Activated T-helper 1 cell treated with anti-CD3 and anti-CD28 coated beads, Interleukin-12 subunit alpha, Interleukin-12 subunit beta, Interleukin-2, Interleukin-4 antibody, amounts not matched to agents 30 ng/mL and 10 ng/mL and 1 ng/mL, durations not matched to agents 14 hours and 24 hours and 36 hours (primary cell): ENCODE measurements around the gene TYRO3. TPM values are rescaled to one million over a fixed set of nuclear protein-coding genes. Genes with fewer than 3 reads are reported as not detected.
"Not testable (repeated sequence)": the region's sequence is repeated elsewhere in the genome, so short reads cannot be mapped to it uniquely, and the experiment has no call there.

Experiments used
- DNase-seq: peaks from one replicate; pipeline ENCODE4 v3.0.0; 2021; ENCODE audit warnings: low spot score
- H3K27ac Mint-ChIP-seq: one replicate; pipeline ENCODE4 v1.8.0; 2021; ENCODE audit warnings: mild to moderate bottlenecking, mixed read lengths
- H3K27me3 Mint-ChIP-seq: one replicate; pipeline ENCODE4 v1.8.0; 2022; ENCODE audit warnings: mild to moderate bottlenecking, moderate library complexity, mixed read lengths; ENCODE audit not compliant: insufficient read depth
- H3K36me3 Mint-ChIP-seq: one replicate; pipeline ENCODE4 v1.8.0; 2021; ENCODE audit warnings: low read depth, mixed read lengths
- H3K4me1 Mint-ChIP-seq: one replicate; pipeline ENCODE4 v1.8.0; 2021; ENCODE audit warnings: low read depth, mixed read lengths
- H3K4me3 Mint-ChIP-seq: one replicate; pipeline ENCODE4 v1.8.0; 2021; ENCODE audit warnings: mild to moderate bottlenecking, moderate library complexity, mixed read lengths
- H3K9me3 Mint-ChIP-seq: one replicate; pipeline ENCODE4 v1.8.0; 2021; ENCODE audit warnings: mixed read lengths
- intact Hi-C: fragments of 100-400 bp; cut with micrococcal nuclease; formaldehyde crosslinking; loops from one replicate; pipeline ENCODE4 v1.15.1; 2024
- total RNA-seq: library from RNA; stranded (reverse); gene quantifications from 2 replicates; pipeline ENCODE4 v1.2.3, GENCODE V29; 2022

TYRO3 gene
- total RNA-seq, 1 donor from 2014 or later = 2.6 TPM

DNA sequence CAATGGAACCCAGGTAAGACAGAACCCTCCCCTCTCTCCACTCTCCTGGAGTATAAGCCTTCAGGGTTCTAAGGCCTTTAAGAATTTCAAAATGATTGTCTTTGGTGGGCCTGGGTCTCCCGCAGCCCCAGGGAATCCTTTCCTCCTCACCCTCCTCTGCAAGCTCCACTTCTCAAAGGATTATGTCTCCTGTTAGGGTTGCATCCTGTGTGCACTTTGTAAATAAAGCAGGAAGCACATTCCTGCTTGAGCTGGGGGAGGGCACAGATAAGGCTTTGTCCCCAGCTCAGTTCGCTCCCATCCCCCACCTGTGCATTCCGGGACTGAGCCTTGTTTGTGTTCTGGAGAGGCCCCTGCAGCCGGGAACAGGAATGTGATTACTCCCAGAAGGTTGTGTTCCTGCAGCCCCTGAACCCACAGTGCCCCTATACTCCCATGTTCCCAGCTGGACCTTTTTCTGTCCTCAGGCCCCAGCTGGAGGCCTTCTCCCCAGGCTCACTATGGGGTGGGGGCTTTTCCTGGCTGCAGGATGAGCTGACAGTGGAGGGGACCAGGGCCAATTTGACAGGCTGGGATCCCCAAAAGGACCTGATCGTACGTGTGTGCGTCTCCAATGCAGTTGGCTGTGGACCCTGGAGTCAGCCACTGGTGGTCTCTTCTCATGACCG is 9.5 kb downstream of the TYRO3 start:
- Mint-ChIP-seq H3K27ac (no peak overlapping the region), H3K4me3 (no peak overlapping the region), H3K4me1 (no peaks in the 10 kb centered on the region), H3K36me3 (no peaks in the 10 kb centered on the region), H3K9me3 (no peaks in the 10 kb centered on the region), H3K27me3 (peaks cover 7% of the 10 kb centered on the region)
- no peak for DNase-seq
- intact Hi-C loops = loop anchor here (10.0 kb wide), 1 partner anchor 336 kb away; no protein-coding TSS in a partner anchor

DNA sequence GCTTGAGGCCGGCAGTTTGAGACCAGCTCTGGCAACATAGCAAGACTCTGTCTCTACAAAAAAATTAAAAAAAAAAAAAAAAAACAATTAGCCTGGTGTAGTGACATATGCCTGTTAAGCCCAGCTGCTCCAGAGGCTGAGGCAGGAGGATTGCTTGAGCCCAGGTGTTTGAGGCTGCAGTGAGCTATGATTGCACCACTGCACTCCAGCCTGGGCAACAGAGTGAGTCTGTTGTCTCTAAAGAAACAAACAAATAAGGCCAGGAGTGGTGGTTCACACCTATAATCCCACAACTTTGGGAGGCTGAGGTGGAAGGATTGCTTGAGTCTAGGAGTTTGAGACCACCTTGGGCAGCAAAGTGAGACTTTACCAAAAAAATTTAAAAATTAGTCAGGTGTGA is 10.2 kb downstream of the TYRO3 start:
- H3K36me3 Mint-ChIP-seq, H3K4me1 Mint-ChIP-seq, H3K9me3 Mint-ChIP-seq, DNase-seq, H3K27me3 Mint-ChIP-seq, H3K4me3 Mint-ChIP-seq, H3K27ac Mint-ChIP-seq: not testable (repeated sequence)
- intact Hi-C loops = loop anchor here (10.0 kb wide), 1 partner anchor 336 kb away; no protein-coding TSS in a partner anchor

DNA sequence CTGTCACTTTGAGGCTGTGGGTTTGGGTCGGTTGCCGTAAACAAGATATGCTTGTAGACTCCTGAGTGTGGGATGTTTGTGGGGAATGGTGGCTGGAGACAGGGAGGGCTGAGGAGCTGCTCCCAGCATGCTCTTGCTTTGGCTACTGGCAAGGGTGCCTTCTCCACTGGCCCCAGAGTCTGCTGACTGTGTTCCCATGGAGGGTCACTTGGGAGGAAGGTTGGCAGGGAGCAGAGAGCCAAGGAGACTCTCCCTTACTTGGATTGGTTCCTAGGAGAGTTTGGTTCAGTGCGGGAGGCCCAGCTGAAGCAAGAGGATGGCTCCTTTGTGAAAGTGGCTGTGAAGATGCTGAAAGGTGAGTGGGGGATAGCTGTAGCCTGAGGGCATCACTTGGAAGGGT is 11.8 kb downstream of the TYRO3 start:
- intact Hi-C loops = no loop called here
- Mint-ChIP-seq H3K9me3 (no peaks in the 10 kb centered on the region), H3K27me3 (peaks cover 4% of the 10 kb centered on the region), H3K4me3 (no peak overlapping the region), H3K27ac (no peak overlapping the region), H3K4me1 (no peaks in the 10 kb centered on the region), H3K36me3 (no peaks in the 10 kb centered on the region)
- no peak for DNase-seq

DNA sequence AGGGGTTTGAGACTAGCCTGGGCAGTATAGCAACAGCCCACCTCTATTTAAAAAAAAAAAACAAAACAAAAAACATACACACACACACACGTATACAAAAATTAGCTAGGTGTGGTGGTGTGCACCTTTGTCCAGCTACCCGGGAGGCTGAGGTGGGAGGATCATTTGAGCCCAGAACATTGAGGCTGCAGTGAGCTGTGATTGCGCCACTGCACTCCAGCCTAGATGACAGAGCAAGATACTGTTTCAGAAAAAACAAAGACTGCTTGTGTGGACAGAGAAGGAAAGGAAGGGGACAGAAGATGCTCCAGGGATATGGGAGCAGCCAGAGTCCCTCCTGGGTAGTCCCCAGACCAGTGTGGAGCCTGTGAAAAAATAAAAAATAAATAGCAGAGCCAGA is 12.9 kb downstream of the TYRO3 start:
- Mint-ChIP-seq H3K4me1 (no peaks in the 10 kb centered on the region), H3K4me3 (no peak overlapping the region), H3K27ac (no peak overlapping the region), H3K27me3 (peaks cover 4% of the 10 kb centered on the region), H3K36me3 (no peaks in the 10 kb centered on the region), H3K9me3 (no peaks in the 10 kb centered on the region)
- no peak for DNase-seq
- intact Hi-C loops = no loop called here

DNA sequence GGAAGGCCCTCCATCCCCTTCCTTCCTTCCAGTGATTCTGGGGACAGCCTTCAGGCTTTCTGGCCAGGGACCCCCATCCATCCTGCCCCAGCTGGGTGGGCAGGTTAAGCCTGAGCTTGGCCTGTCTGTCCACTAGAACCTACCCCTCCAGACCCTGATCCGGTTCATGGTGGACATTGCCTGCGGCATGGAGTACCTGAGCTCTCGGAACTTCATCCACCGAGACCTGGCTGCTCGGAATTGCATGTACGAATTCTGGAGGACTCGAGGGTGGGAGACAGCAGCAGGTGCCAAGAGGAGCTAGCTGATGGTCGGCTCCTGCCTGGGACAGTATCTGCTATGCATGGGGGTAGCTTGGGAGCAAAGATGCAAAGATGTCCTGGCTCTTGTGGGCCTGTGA is 13.9 kb downstream of the TYRO3 start:
- Mint-ChIP-seq H3K36me3 (no peaks in the 10 kb centered on the region), H3K9me3 (no peaks in the 10 kb centered on the region), H3K4me3 (no peak overlapping the region), H3K27me3 (peaks cover under 1% of the 10 kb centered on the region), H3K4me1 (no peaks in the 10 kb centered on the region), H3K27ac (no peak overlapping the region)
- intact Hi-C loops = no loop called here
- DNase-seq = no peak

DNA sequence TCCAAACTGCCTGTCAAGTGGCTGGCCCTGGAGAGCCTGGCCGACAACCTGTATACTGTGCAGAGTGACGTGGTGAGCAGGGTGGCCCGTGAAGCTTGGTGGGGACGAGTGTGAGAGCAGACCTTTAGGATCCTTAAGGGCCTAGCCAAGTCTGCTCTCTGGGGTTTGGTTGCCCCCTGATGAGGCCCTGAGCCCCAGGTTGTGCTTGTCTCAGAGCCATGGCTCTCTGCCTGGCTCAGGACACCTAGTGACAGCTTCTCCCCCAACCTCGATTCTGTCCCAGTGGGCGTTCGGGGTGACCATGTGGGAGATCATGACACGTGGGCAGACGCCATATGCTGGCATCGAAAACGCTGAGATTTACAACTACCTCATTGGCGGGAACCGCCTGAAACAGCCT is 14.4 kb downstream of the TYRO3 start:
- H3K27ac Mint-ChIP-seq = no peak overlapping the region
- no peaks in the 10 kb centered on the region for H3K36me3 Mint-ChIP-seq
- intact Hi-C loops = no loop called here
- H3K27me3 Mint-ChIP-seq = no peaks in the 10 kb centered on the region
- H3K4me3 Mint-ChIP-seq = no peak overlapping the region
- H3K4me1 Mint-ChIP-seq = no peaks in the 10 kb centered on the region
- DNase-seq = no peak
- no peaks in the 10 kb centered on the region for H3K9me3 Mint-ChIP-seq

DNA sequence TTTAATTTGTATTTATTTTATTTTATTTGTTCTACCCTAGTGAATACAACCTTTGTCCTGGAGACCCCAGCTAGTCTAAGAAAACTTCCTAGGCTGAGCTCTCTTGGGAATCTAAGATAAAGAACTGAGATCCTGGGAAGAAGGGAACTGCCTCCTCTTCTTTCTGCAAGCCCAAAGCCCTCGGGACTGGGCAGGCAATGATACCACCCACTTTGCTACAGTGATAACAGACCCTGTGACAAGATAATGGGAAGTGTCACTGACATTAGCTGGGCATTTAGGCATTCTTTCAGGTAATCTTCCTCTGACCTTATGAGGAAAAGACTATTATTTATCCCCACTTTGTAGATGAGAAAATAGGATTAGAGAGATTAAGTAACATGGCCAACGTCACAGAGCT is 15.1 kb downstream of the TYRO3 start:
- Mint-ChIP-seq H3K9me3 (no peaks in the 10 kb centered on the region), H3K4me3 (no peak overlapping the region), H3K4me1 (no peaks in the 10 kb centered on the region), H3K27me3 (no peaks in the 10 kb centered on the region), H3K36me3 (no peaks in the 10 kb centered on the region), H3K27ac (no peak overlapping the region)
- no peak for DNase-seq
- intact Hi-C loops = no loop called here

DNA sequence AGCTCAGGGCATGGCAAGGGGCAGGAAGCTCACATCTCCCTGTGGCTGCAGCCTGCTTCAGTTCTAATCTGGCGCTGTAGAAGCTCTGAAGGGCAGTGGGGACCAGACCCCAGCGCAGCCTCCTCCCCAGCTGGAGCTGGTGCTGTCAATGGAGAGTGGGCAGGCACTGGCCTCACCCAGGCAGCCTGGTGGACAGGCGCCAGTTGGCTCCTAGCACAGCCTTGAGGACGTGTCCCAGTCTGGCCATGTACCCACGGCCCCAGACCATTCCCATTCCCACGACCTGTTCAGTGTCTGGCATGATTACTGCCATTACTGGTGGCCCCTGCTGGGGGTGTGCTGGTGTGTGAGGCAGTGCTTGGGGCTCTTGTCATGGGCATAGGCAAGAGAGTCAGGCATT is 16.3 kb downstream of the TYRO3 start:
- Mint-ChIP-seq H3K4me1 (no peaks in the 10 kb centered on the region), H3K9me3 (no peaks in the 10 kb centered on the region), H3K27ac (no peak overlapping the region), H3K27me3 (no peaks in the 10 kb centered on the region), H3K36me3 (no peaks in the 10 kb centered on the region), H3K4me3 (no peak overlapping the region)
- no peak for DNase-seq
- intact Hi-C loops = no loop called here

DNA sequence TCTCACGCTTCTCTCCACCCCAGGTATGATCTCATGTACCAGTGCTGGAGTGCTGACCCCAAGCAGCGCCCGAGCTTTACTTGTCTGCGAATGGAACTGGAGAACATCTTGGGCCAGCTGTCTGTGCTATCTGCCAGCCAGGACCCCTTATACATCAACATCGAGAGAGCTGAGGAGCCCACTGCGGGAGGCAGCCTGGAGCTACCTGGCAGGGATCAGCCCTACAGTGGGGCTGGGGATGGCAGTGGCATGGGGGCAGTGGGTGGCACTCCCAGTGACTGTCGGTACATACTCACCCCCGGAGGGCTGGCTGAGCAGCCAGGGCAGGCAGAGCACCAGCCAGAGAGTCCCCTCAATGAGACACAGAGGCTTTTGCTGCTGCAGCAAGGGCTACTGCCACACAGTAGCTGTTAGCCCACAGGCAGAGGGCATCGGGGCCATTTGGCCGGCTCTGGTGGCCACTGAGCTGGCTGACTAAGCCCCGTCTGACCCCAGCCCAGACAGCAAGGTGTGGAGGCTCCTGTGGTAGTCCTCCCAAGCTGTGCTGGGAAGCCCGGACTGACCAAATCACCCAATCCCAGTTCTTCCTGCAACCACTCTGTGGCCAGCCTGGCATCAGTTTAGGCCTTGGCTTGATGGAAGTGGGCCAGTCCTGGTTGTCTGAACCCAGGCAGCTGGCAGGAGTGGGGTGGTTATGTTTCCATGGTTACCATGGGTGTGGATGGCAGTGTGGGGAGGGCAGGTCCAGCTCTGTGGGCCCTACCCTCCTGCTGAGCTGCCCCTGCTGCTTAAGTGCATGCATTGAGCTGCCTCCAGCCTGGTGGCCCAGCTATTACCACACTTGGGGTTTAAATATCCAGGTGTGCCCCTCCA is 19.1 kb downstream of the TYRO3 start:
- intact Hi-C loops = no loop called here
- Mint-ChIP-seq H3K27ac (no peak overlapping the region), H3K36me3 (no peaks in the 10 kb centered on the region), H3K27me3 (peaks cover 14% of the 10 kb centered on the region), H3K9me3 (no peaks in the 10 kb centered on the region), H3K4me1 (no peaks in the 10 kb centered on the region), H3K4me3 (no peak overlapping the region)
- DNase-seq = no peak

DNA sequence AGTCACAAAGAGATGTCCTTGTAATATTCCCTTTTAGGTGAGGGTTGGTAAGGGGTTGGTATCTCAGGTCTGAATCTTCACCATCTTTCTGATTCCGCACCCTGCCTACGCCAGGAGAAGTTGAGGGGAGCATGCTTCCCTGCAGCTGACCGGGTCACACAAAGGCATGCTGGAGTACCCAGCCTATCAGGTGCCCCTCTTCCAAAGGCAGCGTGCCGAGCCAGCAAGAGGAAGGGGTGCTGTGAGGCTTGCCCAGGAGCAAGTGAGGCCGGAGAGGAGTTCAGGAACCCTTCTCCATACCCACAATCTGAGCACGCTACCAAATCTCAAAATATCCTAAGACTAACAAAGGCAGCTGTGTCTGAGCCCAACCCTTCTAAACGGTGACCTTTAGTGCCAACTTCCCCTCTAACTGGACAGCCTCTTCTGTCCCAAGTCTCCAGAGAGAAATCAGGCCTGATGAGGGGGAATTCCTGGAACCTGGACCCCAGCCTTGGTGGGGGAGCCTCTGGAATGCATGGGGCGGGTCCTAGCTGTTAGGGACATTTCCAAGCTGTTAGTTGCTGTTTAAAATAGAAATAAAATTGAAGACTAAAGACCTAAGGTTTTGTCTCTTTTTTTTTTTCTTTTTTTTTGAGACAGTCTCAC is 19.8 kb downstream of the TYRO3 start:
- intact Hi-C loops = no loop called here
- Mint-ChIP-seq H3K36me3 (no peaks in the 10 kb centered on the region), H3K9me3 (no peaks in the 10 kb centered on the region), H3K4me3 (no peak overlapping the region), H3K4me1 (no peaks in the 10 kb centered on the region), H3K27ac (no peak overlapping the region), H3K27me3 (peaks cover 22% of the 10 kb centered on the region)
- no peak for DNase-seq

DNA sequence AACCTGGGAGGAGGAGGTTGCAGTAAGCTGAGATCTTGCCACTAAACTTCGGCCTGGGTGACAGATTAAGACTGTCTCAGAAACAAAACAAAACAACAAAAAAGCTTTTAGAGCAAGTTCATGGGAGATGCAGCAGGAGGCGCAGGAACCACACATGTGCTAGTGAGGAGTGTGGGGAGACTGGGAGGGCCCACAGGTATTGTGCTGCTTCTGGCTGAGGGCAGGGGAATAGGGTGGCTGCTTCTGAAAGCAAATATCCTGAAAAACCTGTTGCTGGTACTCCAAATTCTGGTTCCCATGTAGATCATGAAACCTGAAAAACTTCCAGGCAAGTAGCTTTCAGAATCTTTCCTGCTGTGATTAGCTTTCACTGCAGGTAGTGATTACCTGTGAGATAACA is 22.1 kb downstream of the TYRO3 start:
- no peak for DNase-seq
- H3K4me1 Mint-ChIP-seq = peaks cover 6% of the 10 kb centered on the region
- H3K27ac Mint-ChIP-seq = no peak overlapping the region
- H3K27me3 Mint-ChIP-seq = peaks cover 35% of the 10 kb centered on the region
- peaks cover 3% of the 10 kb centered on the region for H3K36me3 Mint-ChIP-seq
- no peak overlapping the region for H3K4me3 Mint-ChIP-seq
- H3K9me3 Mint-ChIP-seq = no peaks in the 10 kb centered on the region
- intact Hi-C loops = no loop called here

DNA sequence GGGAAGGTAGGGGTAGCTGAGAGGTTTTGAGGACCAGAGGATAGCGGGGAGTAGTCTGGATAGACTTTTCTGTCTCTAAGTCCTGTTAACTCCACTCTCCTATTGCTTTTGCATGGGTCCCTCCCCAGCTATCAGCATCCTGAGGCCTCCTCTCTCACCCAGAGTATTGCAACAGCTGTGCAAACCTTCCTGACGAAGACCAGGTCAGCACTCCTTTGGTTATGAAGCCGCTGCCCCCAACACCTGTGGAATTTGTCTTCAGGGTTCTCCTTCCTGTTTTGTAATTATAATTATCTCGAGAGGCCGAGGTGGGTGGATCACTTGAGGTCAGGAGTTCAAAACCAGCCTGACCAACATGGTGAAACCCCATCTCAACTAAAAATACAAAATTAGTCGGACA is 24.8 kb downstream of the TYRO3 start:
- no peaks in the 10 kb centered on the region for H3K9me3 Mint-ChIP-seq
- H3K36me3 Mint-ChIP-seq = peaks cover 3% of the 10 kb centered on the region
- no peak for DNase-seq
- H3K27ac Mint-ChIP-seq = no peak overlapping the region
- intact Hi-C loops = loop anchor here (2.0 kb wide), 1 partner anchor 117 kb away; no protein-coding TSS in a partner anchor
- H3K27me3 Mint-ChIP-seq = peaks cover 55% of the 10 kb centered on the region
- no peak overlapping the region for H3K4me3 Mint-ChIP-seq
- peaks cover 6% of the 10 kb centered on the region for H3K4me1 Mint-ChIP-seq

DNA sequence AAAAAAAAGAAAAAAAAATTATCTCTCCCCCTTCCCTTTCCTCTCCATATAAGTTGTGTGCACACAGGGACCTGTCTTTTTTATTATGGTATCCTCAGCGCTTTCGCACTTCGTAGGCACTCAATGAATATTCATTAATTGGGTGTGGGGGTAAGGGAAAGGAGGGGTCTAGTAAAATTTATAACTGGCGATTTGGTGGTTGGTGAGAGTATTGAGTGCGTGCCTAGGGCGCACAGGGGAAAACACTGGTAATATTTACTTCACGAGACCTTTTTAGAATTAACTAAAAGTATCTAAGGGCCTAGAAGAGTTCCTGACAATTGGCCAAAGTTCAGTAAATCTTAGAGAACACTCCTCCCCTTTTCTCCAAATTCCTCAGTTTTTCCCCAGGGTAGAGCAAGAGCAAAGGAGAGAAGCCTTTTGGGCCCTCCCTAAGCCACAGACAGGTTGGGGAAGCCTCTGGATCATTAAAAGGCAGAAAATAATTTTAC is 25.7 kb downstream of the TYRO3 start:
- Mint-ChIP-seq H3K36me3 (peaks cover 3% of the 10 kb centered on the region), H3K9me3 (no peaks in the 10 kb centered on the region), H3K4me3 (peak overlapping the region; percentile 61), H3K27me3 (peaks cover 63% of the 10 kb centered on the region), H3K27ac (no peak overlapping the region), H3K4me1 (peaks cover 6% of the 10 kb centered on the region)
- no peak for DNase-seq
- intact Hi-C loops = loop anchor here (2.0 kb wide), 1 partner anchor 118 kb away; no protein-coding TSS in a partner anchor
